Loucy (cell line): ENCODE measurements around the gene BHLHE40.

Experiments
- H2AFZ ChIP-seq: fragments of 200-600 bp; sonication (generic); 2 replicates; pipeline ENCODE4 v1.6.0; 2016; ENCODE audit warnings: antibody characterized with exemption, mild to moderate bottlenecking, low read length, moderate library complexity
- H3F3A ChIP-seq: fragments of 200-600 bp; 2 replicates; pipeline ENCODE4 v1.6.0; 2016; ENCODE audit warnings: antibody characterized with exemption, low read depth, mild to moderate bottlenecking
- H3K27me3 ChIP-seq: fragments of 200-600 bp; sonication (generic); 2 replicates; pipeline ENCODE4 v1.6.1; 2014; ENCODE audit warnings: low read length, mild to moderate bottlenecking; ENCODE audit not compliant: insufficient read depth, poor library complexity, severe bottlenecking
- H3K36me3 ChIP-seq: fragments of 200-600 bp; sonication (generic); 2 replicates; pipeline ENCODE4 v1.6.1; 2016; ENCODE audit warnings: low read length; ENCODE audit not compliant: insufficient read depth
- H3K4me1 ChIP-seq: fragments of 200-600 bp; sonication (generic); 2 replicates; pipeline ENCODE4 v1.5.1; 2014; ENCODE audit warnings: low read length, mild to moderate bottlenecking; ENCODE audit not compliant: insufficient read depth, poor library complexity, severe bottlenecking
- H3K4me2 ChIP-seq: fragments of 200-600 bp; sonication (generic); 2 replicates; pipeline ENCODE4 v1.6.0; 2014; ENCODE audit warnings: antibody characterized with exemption, low read length, low read depth, mild to moderate bottlenecking; ENCODE audit not compliant: poor library complexity, severe bottlenecking
- H3K4me3 ChIP-seq: fragments of 200-600 bp; sonication (generic); 2 replicates; pipeline ENCODE4 v1.5.1; 2014; ENCODE audit warnings: low read length, mild to moderate bottlenecking, mixed read lengths; ENCODE audit not compliant: poor library complexity, severe bottlenecking
- H3K79me2 ChIP-seq: fragments of 200-600 bp; sonication (generic); 2 replicates; pipeline ENCODE4 v1.6.1; 2014; ENCODE audit warnings: low read length; ENCODE audit not compliant: insufficient read depth
- H3K9ac ChIP-seq: fragments of 200-600 bp; sonication (generic); 2 replicates; pipeline ENCODE4 v1.6.0; 2014; ENCODE audit warnings: mild to moderate bottlenecking, low read depth, low read length, moderate library complexity; ENCODE audit not compliant: poor library complexity, severe bottlenecking
- H3K9me2 ChIP-seq: fragments of 200-600 bp; sonication (generic); replicated peaks from 2 replicates; pipeline ENCODE4 v1.6.1; 2016; ENCODE audit warnings: low read depth, low read length, mixed read lengths
- H3K9me3 ChIP-seq: fragments of 200-600 bp; sonication (generic); 2 replicates; pipeline ENCODE4 v1.6.1; 2014; ENCODE audit warnings: mild to moderate bottlenecking, antibody characterized with exemption, low read length, low read depth; ENCODE audit not compliant: insufficient read depth
- H4K20me1 ChIP-seq: fragments of 200-600 bp; sonication (generic); 2 replicates; pipeline ENCODE4 v1.6.0; 2014; ENCODE audit warnings: antibody characterized with exemption, low read length, mild to moderate bottlenecking; ENCODE audit not compliant: insufficient read depth, poor library complexity, severe bottlenecking
- EZH2phosphoT487 ChIP-seq: fragments of 200-600 bp; IDR thresholded peaks from 2 replicates; pipeline ENCODE4 v1.6.1; 2018; ENCODE audit warnings: antibody characterized with exemption, mild to moderate bottlenecking, moderate library complexity, borderline replicate concordance
- TF ChIP-seq, protein P1 (sequence below): fragments of 200-600 bp; sonication (generic); conservative IDR thresholded peaks from 2 replicates; pipeline ENCODE4 v1.5.1; 2014; ENCODE audit warnings: mild to moderate bottlenecking, antibody characterized with exemption, low read length

Gene BHLHE40

GRCh38 chr3:5016211-5017161 lies 37.2 kb downstream of the BHLHE40 start:
- no peak overlapping the region for H2AFZ ChIP-seq
- peak overlapping the region; percentile 2 for H3K4me3 ChIP-seq
- TF ChIP-seq EZH2phosphoT487, result no peak
- TF ChIP-seq, protein P1, sequence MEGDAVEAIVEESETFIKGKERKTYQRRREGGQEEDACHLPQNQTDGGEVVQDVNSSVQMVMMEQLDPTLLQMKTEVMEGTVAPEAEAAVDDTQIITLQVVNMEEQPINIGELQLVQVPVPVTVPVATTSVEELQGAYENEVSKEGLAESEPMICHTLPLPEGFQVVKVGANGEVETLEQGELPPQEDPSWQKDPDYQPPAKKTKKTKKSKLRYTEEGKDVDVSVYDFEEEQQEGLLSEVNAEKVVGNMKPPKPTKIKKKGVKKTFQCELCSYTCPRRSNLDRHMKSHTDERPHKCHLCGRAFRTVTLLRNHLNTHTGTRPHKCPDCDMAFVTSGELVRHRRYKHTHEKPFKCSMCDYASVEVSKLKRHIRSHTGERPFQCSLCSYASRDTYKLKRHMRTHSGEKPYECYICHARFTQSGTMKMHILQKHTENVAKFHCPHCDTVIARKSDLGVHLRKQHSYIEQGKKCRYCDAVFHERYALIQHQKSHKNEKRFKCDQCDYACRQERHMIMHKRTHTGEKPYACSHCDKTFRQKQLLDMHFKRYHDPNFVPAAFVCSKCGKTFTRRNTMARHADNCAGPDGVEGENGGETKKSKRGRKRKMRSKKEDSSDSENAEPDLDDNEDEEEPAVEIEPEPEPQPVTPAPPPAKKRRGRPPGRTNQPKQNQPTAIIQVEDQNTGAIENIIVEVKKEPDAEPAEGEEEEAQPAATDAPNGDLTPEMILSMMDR, result no peak
- peak overlapping the region; percentile 54 for H3K4me2 ChIP-seq
- H3K9me2 ChIP-seq, result no peaks in the 10 kb centered on the region
- no peaks in the 10 kb centered on the region for H3K79me2 ChIP-seq
- H3K27me3 ChIP-seq, result no peaks in the 10 kb centered on the region
- H4K20me1 ChIP-seq, result no peaks in the 10 kb centered on the region
- no peaks in the 10 kb centered on the region for H3K36me3 ChIP-seq
- no peaks in the 10 kb centered on the region for H3K9me3 ChIP-seq
- no peaks in the 10 kb centered on the region for H3F3A ChIP-seq
- peaks cover 60% of the 10 kb centered on the region for H3K4me1 ChIP-seq
- peak overlapping the region; percentile 9 for H3K9ac ChIP-seq

GRCh38 chr3:5017925-5018531 lies 38.8 kb downstream of the BHLHE40 start:
- H3K9me3 ChIP-seq, result no peaks in the 10 kb centered on the region
- no peak overlapping the region for H3K9ac ChIP-seq
- peak overlapping the region; percentile 51; the same call in 1 of the 2 replicates for H2AFZ ChIP-seq
- peaks cover 46% of the 10 kb centered on the region for H3K4me1 ChIP-seq
- no peaks in the 10 kb centered on the region for H3K27me3 ChIP-seq
- no peak overlapping the region for H3K4me3 ChIP-seq
- H3F3A ChIP-seq, result no peaks in the 10 kb centered on the region
- H3K79me2 ChIP-seq, result no peaks in the 10 kb centered on the region
- no peaks in the 10 kb centered on the region for H3K9me2 ChIP-seq
- no peaks in the 10 kb centered on the region for H4K20me1 ChIP-seq
- H3K4me2 ChIP-seq, result no peak overlapping the region
- no peak for TF ChIP-seq EZH2phosphoT487
- no peaks in the 10 kb centered on the region for H3K36me3 ChIP-seq

- Histone ChIP-seq H3K4me1 (peaks cover 35% of the 10 kb centered on the region), H2AFZ (no peak overlapping the region), H3K36me3 (no peaks in the 10 kb centered on the region), H3K4me2 (no peak overlapping the region), H3K4me3 (no peak overlapping the region), H4K20me1 (no peaks in the 10 kb centered on the region), H3K27me3 (no peaks in the 10 kb centered on the region), H3K9me2 (no peaks in the 10 kb centered on the region), H3K9ac (no peak overlapping the region), H3K79me2 (no peaks in the 10 kb centered on the region), H3F3A (no peaks in the 10 kb centered on the region), H3K9me3 (no peaks in the 10 kb centered on the region)
- TF ChIP-seq, protein P1, result no peak
- no peak for TF ChIP-seq EZH2phosphoT487
Observed at GRCh38 chr3:5019411-5020241, 40.4 kb downstream of the BHLHE40 start.
